HepG2 (cell line): ENCODE measurements around the gene TSC1. TPM values are rescaled to one million over a fixed set of nuclear protein-coding genes. Genes with fewer than 3 reads are reported as not detected.
A peak's percentile ranks its signal among the peaks of the same experiment; 100 is the strongest.

ENCODE experiments used
- DMAP1 ChIP-seq: IDR thresholded peaks from 2 replicates; pipeline ENCODE4 v1.6.1; 2016
- ERF ChIP-seq: IDR thresholded peaks from 2 replicates; pipeline ENCODE4 v1.6.1; 2018; ENCODE audit warnings: missing biosample characterization, missing genetic modification reagents
- IRX3 ChIP-seq: sonication (generic); formaldehyde crosslinking; IDR thresholded peaks from 2 replicates; pipeline ENCODE4 v1.8.1; 2023; ENCODE audit warnings: mild to moderate bottlenecking, low read depth, missing genetic modification reagents, borderline replicate concordance
- KAT7 ChIP-seq: IDR thresholded peaks from 2 replicates; pipeline ENCODE4 v1.6.1; 2018; ENCODE audit warnings: borderline replicate concordance, missing compliant biosample characterization
- NFKB2 ChIP-seq: sonication (generic); formaldehyde crosslinking; IDR thresholded peaks from 2 replicates; pipeline ENCODE4 v1.4.0; 2020; ENCODE audit warnings: missing genetic modification reagents, borderline replicate concordance
- NKX3-1 ChIP-seq: sonication (generic); formaldehyde crosslinking; IDR thresholded peaks from 2 replicates; pipeline ENCODE4 v1.5.0; 2020; ENCODE audit warnings: missing genetic modification reagents
- NRL ChIP-seq: sonication (generic); formaldehyde crosslinking; IDR thresholded peaks from 2 replicates; pipeline ENCODE4 v1.5.0; 2020; ENCODE audit warnings: missing genetic modification reagents, mild to moderate bottlenecking, moderate library complexity, borderline replicate concordance
- PITX1 ChIP-seq: sonication (generic); formaldehyde crosslinking; IDR thresholded peaks from 2 replicates; pipeline ENCODE4 v1.5.1; 2020; ENCODE audit warnings: mild to moderate bottlenecking, missing genetic modification reagents
- PPARG ChIP-seq: conservative IDR thresholded peaks from 2 replicates; pipeline ENCODE4 v1.6.1; 2016; ENCODE audit warnings: missing biosample characterization, missing genetic modification reagents
- SIX1 ChIP-seq: sonication (generic); formaldehyde crosslinking; IDR thresholded peaks from 2 replicates; pipeline ENCODE4 v1.4.0; 2020; ENCODE audit warnings: missing genetic modification reagents, borderline replicate concordance
- SMARCC2 ChIP-seq: fragments of 450-650 bp; IDR thresholded peaks from 2 replicates; pipeline ENCODE4 v1.6.1; 2017; ENCODE audit warnings: antibody characterized with exemption, mild to moderate bottlenecking
- ZBTB7B ChIP-seq: sonication (generic); formaldehyde crosslinking; IDR thresholded peaks from 2 replicates; pipeline ENCODE4 v1.4.0; 2020; ENCODE audit warnings: missing genetic modification reagents
- ZKSCAN1 ChIP-seq: fragments of 150-350 bp; IDR thresholded peaks from 2 replicates; pipeline ENCODE4 v1.6.1; 2014; ENCODE audit warnings: low read length
- ZNF33B ChIP-seq: sonication (generic); formaldehyde crosslinking; IDR thresholded peaks from 2 replicates; pipeline ENCODE4 v1.5.1; 2020; ENCODE audit warnings: mild to moderate bottlenecking, missing genetic modification reagents
- ZNF382 ChIP-seq: sonication (generic); formaldehyde crosslinking; IDR thresholded peaks from 2 replicates; pipeline ENCODE4 v1.5.0; 2020; ENCODE audit warnings: missing genetic modification reagents, mild to moderate bottlenecking, borderline replicate concordance
- ZNF547 ChIP-seq: sonication (generic); formaldehyde crosslinking; IDR thresholded peaks from 2 replicates; pipeline ENCODE4 v1.5.1; 2020; ENCODE audit warnings: mild to moderate bottlenecking, missing genetic modification reagents
- ZNF704 ChIP-seq: sonication (generic); formaldehyde crosslinking; IDR thresholded peaks from 2 replicates; pipeline ENCODE4 v1.8.1; 2023; ENCODE audit warnings: mild to moderate bottlenecking, inconsistent platforms, moderate library complexity, missing genetic modification reagents, borderline replicate concordance
- ZNF746 ChIP-seq: sonication (generic); formaldehyde crosslinking; IDR thresholded peaks from 2 replicates; pipeline ENCODE4 v1.8.0; 2022; ENCODE audit warnings: mild to moderate bottlenecking, missing genetic modification reagents
- ZNF768 ChIP-seq: sonication (generic); formaldehyde crosslinking; IDR thresholded peaks from 2 replicates; pipeline ENCODE4 v1.4.0; 2020; ENCODE audit warnings: missing genetic modification reagents
- ZNF776 ChIP-seq: sonication (generic); formaldehyde crosslinking; IDR thresholded peaks from 2 replicates; pipeline ENCODE4 v1.4.0; 2020; ENCODE audit warnings: mild to moderate bottlenecking, missing genetic modification reagents
- ZNF816 ChIP-seq: sonication (generic); formaldehyde crosslinking; IDR thresholded peaks from 2 replicates; pipeline ENCODE4 v1.8.0; 2022; ENCODE audit warnings: missing genetic modification reagents, mild to moderate bottlenecking, borderline replicate concordance
- ZUFSP ChIP-seq: sonication (generic); formaldehyde crosslinking; IDR thresholded peaks from 2 replicates; pipeline ENCODE4 v1.9.0; 2021; ENCODE audit warnings: missing genetic modification reagents, mild to moderate bottlenecking, borderline replicate concordance
- polyA plus RNA-seq, 8 experiments: library from polyadenylated mRNA; depleted of rRNA in 3 of 8; stranded (reverse) in 7 of 8; unstranded in 1 of 8; fragments of >200 nt; fragmentation: Illumina TruSeq in 4 of 8; extraction: Trizol in 4 of 8; gene quantifications; 2 replicates each; pipeline versions ENCODE4 v1.2.1 to v1.2.3, GENCODE V29; 2011 to 2016; ENCODE audit warnings: low read depth in 4 of 8, missing spikeins in 1 of 8, mixed read lengths in 1 of 8; ENCODE audit not compliant: insufficient read depth in 1 of 8
- total RNA-seq, 5 experiments: library from RNA; depleted of rRNA; stranded (reverse); fragments of >200 nt; fragmentation: Illumina TruSeq; extraction: Trizol; gene quantifications; 2 replicates each; pipeline ENCODE4 v1.2.3, GENCODE V29; 2016; ENCODE audit warnings: low read depth in 1 of 5
- TF ChIP-seq, protein P1 (sequence below): sonication (generic); formaldehyde crosslinking; IDR thresholded peaks from 2 replicates; pipeline ENCODE4 v1.4.0; 2020; ENCODE audit warnings: missing genetic modification reagents; ENCODE audit errors: not compliant biosample characterization
- TF ChIP-seq, protein P2 (sequence below): sonication (generic); formaldehyde crosslinking; IDR thresholded peaks from 2 replicates; pipeline ENCODE4 v1.4.0; 2020; ENCODE audit warnings: missing genetic modification reagents

The TSC1 gene
- total and polyA plus RNA-seq, 2 of the 13 experiments (the other 11 are each of a cell fraction or from before 2014, with no cell fraction given): 31.6 to 66.1 TPM

DNA sequence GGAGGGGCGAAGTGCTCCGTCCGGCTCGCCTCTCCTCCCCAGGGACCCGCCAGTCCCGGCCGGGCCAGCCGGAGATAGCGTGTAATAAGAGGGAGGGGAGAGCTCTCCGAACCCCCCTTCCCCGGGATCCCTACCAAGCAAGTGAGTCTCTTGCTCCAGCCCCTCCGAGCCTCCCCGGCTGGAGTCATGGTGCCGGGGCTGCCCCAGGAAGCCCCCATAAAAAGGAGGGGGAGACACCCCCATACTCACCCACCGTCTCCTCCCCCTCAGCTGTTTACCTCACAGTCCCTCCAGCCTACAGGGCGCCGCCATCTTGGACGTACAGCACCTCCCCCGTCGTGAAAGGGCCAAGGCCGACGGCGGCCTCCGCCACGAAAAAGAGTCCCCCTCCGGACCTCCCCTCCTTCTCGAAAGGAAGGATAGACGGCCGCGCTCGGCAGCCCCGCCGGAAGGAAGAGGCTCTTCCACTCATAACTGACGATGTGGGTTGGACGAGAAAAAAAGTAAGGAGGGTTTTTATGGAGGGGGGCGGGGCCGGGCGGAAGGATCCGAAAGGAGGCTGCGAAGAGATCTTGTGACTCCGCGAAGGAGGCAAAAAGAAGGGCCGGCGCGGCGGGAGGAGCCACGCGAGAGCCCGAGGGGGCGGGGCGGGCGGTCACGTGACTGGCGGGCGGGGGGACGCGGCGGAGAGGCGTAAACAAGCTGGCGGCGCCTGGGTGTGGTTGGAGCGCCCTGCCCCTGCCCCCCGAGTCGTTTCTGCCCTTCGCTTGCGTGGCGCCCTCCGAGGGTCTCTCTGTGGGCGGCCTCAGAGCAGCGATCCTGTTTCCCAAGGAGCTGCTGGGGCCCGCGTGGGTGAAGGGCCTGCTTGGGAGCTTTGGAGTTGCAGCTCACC is at the start of gene TSC1 (continued):
- TF ChIP-seq PITX1: peak; percentile 65; the same call in 1 of the 2 replicates
- TF ChIP-seq IRX3 (CRISPR knock-in tag): no peak
- peak; percentile 56 for TF ChIP-seq ZBTB7B
- peak; percentile 94 for TF ChIP-seq DMAP1
- TF ChIP-seq PPARG: no peak
- TF ChIP-seq ZKSCAN1: no peak
- no peak; the same call in none of the 2 replicates for TF ChIP-seq ZNF547 (CRISPR knock-in tag)
- TF ChIP-seq NRL (CRISPR knock-in tag): peak; percentile 65; the same call in 1 of the 2 replicates
- no peak for TF ChIP-seq ZNF704 (CRISPR knock-in tag)
- TF ChIP-seq ZNF746: peak; percentile 83; the same call in 1 of the 2 replicates
- peak; percentile 44; the same call in 1 of the 2 replicates for TF ChIP-seq ZNF768
- no peak for TF ChIP-seq ZNF776 (CRISPR knock-in tag)
- 0 out of 2 replicates have a peak, but pooled peaks have one; percentile 59 for TF ChIP-seq KAT7 (CRISPR knock-in tag)
- TF ChIP-seq, protein P1, sequence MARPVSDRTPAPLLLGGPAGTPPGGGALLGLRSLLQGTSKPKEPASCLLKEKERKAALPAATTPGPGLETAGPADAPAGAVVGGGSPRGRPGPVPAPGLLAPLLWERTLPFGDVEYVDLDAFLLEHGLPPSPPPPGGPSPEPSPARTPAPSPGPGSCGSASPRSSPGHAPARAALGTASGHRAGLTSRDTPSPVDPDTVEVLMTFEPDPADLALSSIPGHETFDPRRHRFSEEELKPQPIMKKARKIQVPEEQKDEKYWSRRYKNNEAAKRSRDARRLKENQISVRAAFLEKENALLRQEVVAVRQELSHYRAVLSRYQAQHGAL: no peak
- no peak for TF ChIP-seq NFKB2 (CRISPR knock-in tag)
- no peak for TF ChIP-seq ZNF382 (CRISPR knock-in tag)
- peak; percentile 79; the same call in 1 of the 2 replicates for TF ChIP-seq NKX3-1 (CRISPR knock-in tag)
- peak; percentile 47; the same call in 1 of the 2 replicates for TF ChIP-seq SIX1 (CRISPR knock-in tag)
- TF ChIP-seq, protein P2, sequence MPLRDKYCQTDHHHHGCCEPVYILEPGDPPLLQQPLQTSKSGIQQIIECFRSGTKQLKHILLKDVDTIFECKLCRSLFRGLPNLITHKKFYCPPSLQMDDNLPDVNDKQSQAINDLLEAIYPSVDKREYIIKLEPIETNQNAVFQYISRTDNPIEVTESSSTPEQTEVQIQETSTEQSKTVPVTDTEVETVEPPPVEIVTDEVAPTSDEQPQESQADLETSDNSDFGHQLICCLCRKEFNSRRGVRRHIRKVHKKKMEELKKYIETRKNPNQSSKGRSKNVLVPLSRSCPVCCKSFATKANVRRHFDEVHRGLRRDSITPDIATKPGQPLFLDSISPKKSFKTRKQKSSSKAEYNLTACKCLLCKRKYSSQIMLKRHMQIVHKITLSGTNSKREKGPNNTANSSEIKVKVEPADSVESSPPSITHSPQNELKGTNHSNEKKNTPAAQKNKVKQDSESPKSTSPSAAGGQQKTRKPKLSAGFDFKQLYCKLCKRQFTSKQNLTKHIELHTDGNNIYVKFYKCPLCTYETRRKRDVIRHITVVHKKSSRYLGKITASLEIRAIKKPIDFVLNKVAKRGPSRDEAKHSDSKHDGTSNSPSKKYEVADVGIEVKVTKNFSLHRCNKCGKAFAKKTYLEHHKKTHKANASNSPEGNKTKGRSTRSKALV: no peak
- peak; percentile 89; the same call in 1 of the 2 replicates for TF ChIP-seq ZNF33B (CRISPR knock-in tag)
- TF ChIP-seq ZUFSP: no peak
- no peak for TF ChIP-seq SMARCC2
- no peak; the same call in 1 of the 2 replicates for TF ChIP-seq ZNF816 (CRISPR knock-in tag)
- no peak; the same call in 1 of the 2 replicates for TF ChIP-seq ERF
